SU-DHL-6 (cell line): ENCODE measurements around the gene KRT78.

Experiments
- H2AFZ ChIP-seq: fragments of 200-600 bp; sonication (generic); 2 replicates; pipeline ENCODE4 v1.6.1; 2014; ENCODE audit warnings: low read depth, mild to moderate bottlenecking, moderate library complexity, mixed read lengths, antibody characterized with exemption, low read length; ENCODE audit not compliant: severe bottlenecking
- H3F3A ChIP-seq: fragments of 200-600 bp; shearing (Covaris generic); 2 replicates; pipeline ENCODE4 v1.6.0; 2016; ENCODE audit warnings: antibody characterized with exemption, mild to moderate bottlenecking; ENCODE audit not compliant: insufficient read depth
- H3K27ac ChIP-seq: fragments of 200-600 bp; sonication (generic); 2 replicates; pipeline ENCODE4 v1.5.1; 2016; ENCODE audit warnings: low read depth, mild to moderate bottlenecking, low read length, moderate library complexity, mixed read lengths
- H3K27me3 ChIP-seq: fragments of 200-600 bp; sonication (generic), shearing (Covaris generic); 2 replicates; pipeline ENCODE4 v1.6.0; 2014; ENCODE audit warnings: mild to moderate bottlenecking, low read length
- H3K36me3 ChIP-seq: fragments of 200-600 bp; sonication (generic); 2 replicates; pipeline ENCODE4 v1.6.1; 2014; ENCODE audit warnings: mild to moderate bottlenecking, low read length, mixed read lengths
- H3K4me2 ChIP-seq: fragments of 300-600, 200-600 bp; shearing (Covaris generic), sonication (generic); 2 replicates; pipeline ENCODE4 v1.6.0; 2014; ENCODE audit warnings: low read length, low read depth, mild to moderate bottlenecking; ENCODE audit not compliant: poor library complexity, severe bottlenecking
- H3K4me3 ChIP-seq: fragments of 200-600 bp; sonication (generic); 2 replicates; pipeline ENCODE4 v1.5.1; 2014; ENCODE audit warnings: antibody characterized with exemption, low read length, mild to moderate bottlenecking, mixed read lengths; ENCODE audit not compliant: insufficient read depth, poor library complexity, severe bottlenecking
- H3K79me2 ChIP-seq: fragments of 200-600 bp; sonication (generic); 2 replicates; pipeline ENCODE4 v1.6.1; 2014; ENCODE audit warnings: mild to moderate bottlenecking, low read length, moderate library complexity; ENCODE audit not compliant: insufficient read depth
- H3K9ac ChIP-seq: fragments of 200-600 bp; sonication (generic); 2 replicates; pipeline ENCODE4 v1.7.0; 2014; ENCODE audit warnings: mild to moderate bottlenecking, low read length
- H3K9me2 ChIP-seq: fragments of 200-600 bp; sonication (generic); replicated peaks from 2 replicates; pipeline ENCODE4 v1.6.1; 2014; ENCODE audit warnings: low read length; ENCODE audit not compliant: insufficient read depth
- H3K9me3 ChIP-seq: fragments of 200-600 bp; sonication (generic); 2 replicates; pipeline ENCODE4 v1.6.1; 2014; ENCODE audit warnings: low read length, mixed read lengths; ENCODE audit not compliant: insufficient read depth
- H4K20me1 ChIP-seq: fragments of 200-600 bp; sonication (generic); 2 replicates; pipeline ENCODE4 v1.6.1; 2014; ENCODE audit warnings: low read depth, mild to moderate bottlenecking, antibody characterized with exemption, low read length, moderate library complexity, mixed read lengths
- CTCF ChIP-seq: fragments of 200-600 bp; sonication (generic); IDR thresholded peaks from one replicate; pipeline ENCODE4 v1.5.1; 2017; ENCODE audit warnings: antibody characterized with exemption, mild to moderate bottlenecking, low read length, moderate library complexity; ENCODE audit not compliant: insufficient read depth, poor library complexity, severe bottlenecking
- EZH2phosphoT487 ChIP-seq: fragments of 200-600 bp; sonication (generic), shearing (Covaris generic); conservative IDR thresholded peaks from 2 replicates; pipeline ENCODE4 v1.6.1; 2018; ENCODE audit warnings: mild to moderate bottlenecking, antibody characterized with exemption, low read length, moderate library complexity, mixed read lengths

KRT78 gene

GRCh38 chr12:52870361-52871290 is 21.8 kb upstream of the KRT78 start:
- Histone ChIP-seq H3F3A (no peaks in the 10 kb centered on the region), H3K9me3 (no peaks in the 10 kb centered on the region), H3K27ac (no peak overlapping the region), H3K9ac (no peak overlapping the region), H3K4me2 (peak overlapping the region; percentile 32), H3K27me3 (no peaks in the 10 kb centered on the region), H2AFZ (no peak overlapping the region), H3K79me2 (no peaks in the 10 kb centered on the region), H3K9me2 (no peaks in the 10 kb centered on the region), H3K36me3 (no peaks in the 10 kb centered on the region), H3K4me3 (no peak overlapping the region), H4K20me1 (no peaks in the 10 kb centered on the region)
- TF ChIP-seq EZH2phosphoT487 (no peak), CTCF (peak; percentile 76)

DNA sequence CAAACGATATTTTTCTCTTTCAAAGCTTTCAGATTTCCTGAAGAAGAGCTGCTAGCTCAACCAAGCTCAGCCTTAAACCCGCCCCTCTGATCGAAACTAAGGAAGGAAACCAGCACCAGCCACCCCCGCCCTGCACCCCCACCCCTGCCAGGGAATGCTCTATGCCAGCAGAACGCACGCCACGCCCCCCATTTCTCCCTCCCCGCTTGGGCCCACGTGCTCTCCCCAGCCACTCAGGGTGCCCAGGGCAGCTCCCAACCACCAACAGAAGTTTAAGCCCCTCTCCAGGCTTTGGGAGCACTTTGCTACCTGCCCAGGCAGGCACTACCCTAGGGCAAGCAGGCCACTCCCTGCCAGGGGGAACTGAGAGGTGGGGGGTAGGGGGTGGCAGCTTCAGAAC is 18.8 kb upstream of the KRT78 start:
- no peaks in the 10 kb centered on the region for H3K27me3 ChIP-seq
- H3K9me3 ChIP-seq: no peaks in the 10 kb centered on the region
- no peak overlapping the region for H3K4me3 ChIP-seq
- no peak for TF ChIP-seq CTCF
- no peak for TF ChIP-seq EZH2phosphoT487
- H3F3A ChIP-seq: no peaks in the 10 kb centered on the region
- no peaks in the 10 kb centered on the region for H3K79me2 ChIP-seq
- H3K27ac ChIP-seq: no peak overlapping the region
- no peak overlapping the region for H2AFZ ChIP-seq
- H3K4me2 ChIP-seq: no peak overlapping the region
- H3K9ac ChIP-seq: no peak overlapping the region
- no peaks in the 10 kb centered on the region for H3K9me2 ChIP-seq
- no peaks in the 10 kb centered on the region for H4K20me1 ChIP-seq
- H3K36me3 ChIP-seq: no peaks in the 10 kb centered on the region

DNA sequence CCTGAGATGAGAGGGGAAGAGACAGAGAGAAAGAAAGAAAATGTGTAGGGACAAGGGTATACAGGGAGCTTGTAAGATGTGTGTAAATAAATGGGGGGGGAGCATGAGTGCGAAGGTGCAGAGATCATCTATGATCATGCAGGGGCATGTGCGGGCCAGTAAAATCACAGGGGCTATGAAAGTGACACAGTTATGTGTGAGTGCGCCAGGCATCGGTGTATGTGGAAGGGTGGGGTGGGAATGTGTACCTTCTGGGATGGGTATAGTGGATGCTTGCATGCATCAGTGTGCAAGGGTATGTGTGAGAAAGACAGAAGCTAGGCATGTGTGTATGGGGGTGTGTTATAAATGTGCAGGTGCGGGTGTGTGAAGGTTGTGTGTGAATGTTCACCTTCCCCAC is 18.4 kb upstream of the KRT78 start:
- no peak overlapping the region for H3K4me3 ChIP-seq
- H3K9me2 ChIP-seq: no peaks in the 10 kb centered on the region
- no peaks in the 10 kb centered on the region for H3K27me3 ChIP-seq
- no peak overlapping the region for H3K4me2 ChIP-seq
- H3K36me3 ChIP-seq: no peaks in the 10 kb centered on the region
- TF ChIP-seq EZH2phosphoT487 (no peak), CTCF (no peak)
- no peak overlapping the region for H3K27ac ChIP-seq
- no peaks in the 10 kb centered on the region for H3F3A ChIP-seq
- H2AFZ ChIP-seq: no peak overlapping the region
- no peaks in the 10 kb centered on the region for H3K79me2 ChIP-seq
- no peak overlapping the region for H3K9ac ChIP-seq
- no peaks in the 10 kb centered on the region for H4K20me1 ChIP-seq
- H3K9me3 ChIP-seq: no peaks in the 10 kb centered on the region
